Astrocyte (in vitro differentiated cells and primary cell): ENCODE data around the gene LMX1B.

Source experiments
- CTCF ChIP-seq: IDR thresholded peaks from 2 replicates; pipeline ENCODE4 v1.5.1; 2011; ENCODE audit warnings: low read depth, mild to moderate bottlenecking, inconsistent platforms, low read length, moderate library complexity; ENCODE audit not compliant: insufficient read depth
- EZH2 ChIP-seq: IDR thresholded peaks from 2 replicates; pipeline ENCODE4 v1.6.1; 2012; ENCODE audit warnings: mild to moderate bottlenecking, low read length, inconsistent platforms; ENCODE audit not compliant: insufficient read depth

- TF ChIP-seq CTCF (no peak), EZH2 (no peak)
These were observed 69.9 kb downstream of the LMX1B start for GRCh38 chr9:126683698-126684044.
